Osteoblast (primary cell): ENCODE results near the gene TAF11L7. TPM values are rescaled to one million over a fixed set of nuclear protein-coding genes. Genes with fewer than 3 reads are reported as not detected.
"Not testable (repeated sequence)": the region's sequence is repeated elsewhere in the genome, so short reads cannot be mapped to it uniquely, and the experiment has no call there.

Experiments used
- DNase-seq: peaks from one replicate; pipeline ENCODE4 v3.0.0; 2011; ENCODE audit warnings: low spot score, mixed read lengths; ENCODE audit not compliant: insufficient read length; ENCODE audit errors: missing footprints
- H2AFZ ChIP-seq: 2 replicates; pipeline ENCODE4 v1.6.0; 2011; ENCODE audit warnings: mild to moderate bottlenecking, low read length
- H3K27ac ChIP-seq: 2 replicates; pipeline ENCODE4 v1.5.1; 2011; ENCODE audit warnings: mild to moderate bottlenecking, low read depth, low read length, moderate library complexity
- H3K27me3 ChIP-seq: 2 replicates; pipeline ENCODE4 v1.6.0; 2012; ENCODE audit warnings: mild to moderate bottlenecking, control low read depth, inconsistent platforms, low read length, moderate library complexity; ENCODE audit not compliant: insufficient read depth
- H3K36me3 ChIP-seq: 2 replicates; pipeline ENCODE4 v1.5.1; 2011; ENCODE audit warnings: mild to moderate bottlenecking, low read length, control low read depth, moderate library complexity; ENCODE audit not compliant: insufficient read depth
- H3K4me1 ChIP-seq: 2 replicates; pipeline ENCODE4 v1.5.1; 2011; ENCODE audit warnings: mild to moderate bottlenecking, low read length, control low read depth, moderate library complexity; ENCODE audit not compliant: insufficient read depth
- H3K4me2 ChIP-seq: 2 replicates; pipeline ENCODE4 v1.6.0; 2011; ENCODE audit warnings: mild to moderate bottlenecking, low read length; ENCODE audit not compliant: insufficient read depth
- H3K4me3 ChIP-seq: fragments of 200-600 bp; sonication (generic); 3 replicates; pipeline ENCODE4 v1.5.1; 2012; ENCODE audit warnings: mild to moderate bottlenecking, low read length, inconsistent platforms; ENCODE audit not compliant: insufficient read depth
- H3K79me2 ChIP-seq: 2 replicates; pipeline ENCODE4 v1.6.0; 2012; ENCODE audit warnings: mild to moderate bottlenecking, low read length, control low read depth, inconsistent platforms; ENCODE audit not compliant: insufficient read depth
- H3K9me3 ChIP-seq: 2 replicates; pipeline ENCODE4 v1.5.1; 2011; ENCODE audit warnings: low read depth, low read length, control low read depth
- H4K20me1 ChIP-seq: 2 replicates; pipeline ENCODE4 v1.6.0; 2012; ENCODE audit warnings: mild to moderate bottlenecking, low read length, control low read depth; ENCODE audit not compliant: insufficient read depth
- total RNA-seq: library from RNA; depleted of rRNA; stranded (reverse); fragments of >200 nt; gene quantifications from 2 replicates; pipeline ENCODE4 v1.2.3, GENCODE V29; 2012
- TF ChIP-seq, protein P1 (sequence below): IDR thresholded peaks from 2 replicates; pipeline ENCODE4 v1.5.1; 2011; ENCODE audit warnings: mild to moderate bottlenecking, low read depth, low read length, moderate library complexity; ENCODE audit errors: extremely low read depth

The TAF11L7 gene
- not detected in 2 replicates for total RNA-seq

DNA sequence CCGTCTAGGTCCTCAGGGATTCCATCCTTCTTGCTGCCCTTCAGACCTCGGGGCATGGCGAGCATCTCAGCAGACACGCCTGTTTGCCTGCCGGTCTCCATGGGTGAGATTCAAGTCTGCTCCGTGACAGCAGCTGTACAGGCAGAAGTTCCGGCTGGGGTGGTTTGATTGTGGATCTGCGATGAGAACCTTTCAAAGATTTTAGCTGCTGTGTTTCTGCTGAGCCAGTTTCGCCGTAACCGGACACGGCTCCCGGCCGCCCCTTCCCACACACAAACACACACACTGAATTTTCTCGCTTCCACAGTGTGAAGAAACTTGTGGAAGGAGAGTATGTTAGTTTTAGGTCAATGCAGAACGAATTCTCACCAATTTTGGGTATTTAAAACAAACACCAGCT is at the start of gene TAF11L7:
Gene TAF11L7, minus strand, starts transcription at position 101 of the 400 bp plus-strand sequence.
- not testable (repeated sequence) for H3K4me3 ChIP-seq, H2AFZ ChIP-seq, H3K36me3 ChIP-seq, H3K79me2 ChIP-seq, H3K9me3 ChIP-seq, H3K4me1 ChIP-seq, H4K20me1 ChIP-seq, H3K4me2 ChIP-seq, H3K27me3 ChIP-seq, DNase-seq, H3K27ac ChIP-seq

DNA sequence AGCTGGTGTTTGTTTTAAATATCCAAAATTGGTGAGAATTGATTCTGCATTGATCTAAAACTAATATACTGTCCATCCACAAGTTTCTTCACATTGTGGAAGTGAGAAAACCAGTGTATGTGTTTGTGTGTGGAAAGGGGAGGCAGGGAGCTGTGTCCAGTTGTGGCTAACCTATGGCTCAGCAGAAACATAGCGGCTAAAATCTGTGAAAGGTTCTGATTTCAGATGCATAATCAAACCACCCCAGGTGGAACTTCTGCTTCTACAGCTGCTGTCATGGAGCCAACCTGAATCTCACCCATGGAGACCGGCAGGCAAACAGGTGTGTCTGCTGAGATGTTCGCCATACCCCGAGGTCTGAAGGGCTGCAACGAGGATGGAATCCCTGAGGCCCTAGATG is 48.6 kb upstream of the TAF11L7 start, which contains the start of gene TAF11L14:
Gene TAF11L14, plus strand, starts transcription at position 301 of the 400 bp plus-strand sequence.
- H3K4me3 ChIP-seq = no peak within 1 kb of the TSS
- H3K4me2 ChIP-seq = no peak within 1 kb of the TSS
- no peaks in the 10 kb centered on the region for H3K9me3 ChIP-seq
- TF ChIP-seq, protein P1, sequence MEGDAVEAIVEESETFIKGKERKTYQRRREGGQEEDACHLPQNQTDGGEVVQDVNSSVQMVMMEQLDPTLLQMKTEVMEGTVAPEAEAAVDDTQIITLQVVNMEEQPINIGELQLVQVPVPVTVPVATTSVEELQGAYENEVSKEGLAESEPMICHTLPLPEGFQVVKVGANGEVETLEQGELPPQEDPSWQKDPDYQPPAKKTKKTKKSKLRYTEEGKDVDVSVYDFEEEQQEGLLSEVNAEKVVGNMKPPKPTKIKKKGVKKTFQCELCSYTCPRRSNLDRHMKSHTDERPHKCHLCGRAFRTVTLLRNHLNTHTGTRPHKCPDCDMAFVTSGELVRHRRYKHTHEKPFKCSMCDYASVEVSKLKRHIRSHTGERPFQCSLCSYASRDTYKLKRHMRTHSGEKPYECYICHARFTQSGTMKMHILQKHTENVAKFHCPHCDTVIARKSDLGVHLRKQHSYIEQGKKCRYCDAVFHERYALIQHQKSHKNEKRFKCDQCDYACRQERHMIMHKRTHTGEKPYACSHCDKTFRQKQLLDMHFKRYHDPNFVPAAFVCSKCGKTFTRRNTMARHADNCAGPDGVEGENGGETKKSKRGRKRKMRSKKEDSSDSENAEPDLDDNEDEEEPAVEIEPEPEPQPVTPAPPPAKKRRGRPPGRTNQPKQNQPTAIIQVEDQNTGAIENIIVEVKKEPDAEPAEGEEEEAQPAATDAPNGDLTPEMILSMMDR = no peak
- no peak for DNase-seq
- H2AFZ ChIP-seq = no peak within 1 kb of the TSS
- no peaks in the 10 kb centered on the region for H3K36me3 ChIP-seq
- no peaks in the 10 kb centered on the region for H3K79me2 ChIP-seq
- H3K27me3 ChIP-seq = no peaks in the 10 kb centered on the region
- no peak within 1 kb of the TSS for H3K27ac ChIP-seq
- no peaks in the 10 kb centered on the region for H4K20me1 ChIP-seq
- no peaks in the 10 kb centered on the region for H3K4me1 ChIP-seq

DNA sequence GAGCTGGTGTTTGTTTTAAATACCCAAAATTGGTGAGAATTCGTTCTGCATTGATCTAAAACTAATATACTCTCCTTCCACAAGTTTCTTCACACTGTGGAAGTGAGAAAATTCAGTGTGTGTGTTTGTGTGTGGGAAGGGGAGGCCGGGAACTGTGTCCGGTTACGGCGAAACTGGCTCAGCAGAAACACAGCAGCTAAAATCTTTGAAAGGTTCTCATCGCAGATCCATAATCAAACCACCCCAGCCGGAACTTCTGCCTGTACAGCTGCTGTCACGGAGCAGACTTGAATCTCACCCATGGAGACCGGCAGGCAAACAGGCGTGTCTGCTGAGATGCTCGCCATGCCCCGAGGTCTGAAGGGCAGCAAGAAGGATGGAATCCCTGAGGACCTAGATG is 46.2 kb upstream of the TAF11L7 start, which contains the start of gene TAF11L13:
Gene TAF11L13, plus strand, starts transcription at position 301 of the 400 bp plus-strand sequence.
- not testable (repeated sequence) for H3K4me2 ChIP-seq, H2AFZ ChIP-seq, H3K27ac ChIP-seq, H3K27me3 ChIP-seq, H3K4me1 ChIP-seq, H3K4me3 ChIP-seq, H3K36me3 ChIP-seq, DNase-seq, H3K79me2 ChIP-seq, H4K20me1 ChIP-seq, H3K9me3 ChIP-seq

DNA sequence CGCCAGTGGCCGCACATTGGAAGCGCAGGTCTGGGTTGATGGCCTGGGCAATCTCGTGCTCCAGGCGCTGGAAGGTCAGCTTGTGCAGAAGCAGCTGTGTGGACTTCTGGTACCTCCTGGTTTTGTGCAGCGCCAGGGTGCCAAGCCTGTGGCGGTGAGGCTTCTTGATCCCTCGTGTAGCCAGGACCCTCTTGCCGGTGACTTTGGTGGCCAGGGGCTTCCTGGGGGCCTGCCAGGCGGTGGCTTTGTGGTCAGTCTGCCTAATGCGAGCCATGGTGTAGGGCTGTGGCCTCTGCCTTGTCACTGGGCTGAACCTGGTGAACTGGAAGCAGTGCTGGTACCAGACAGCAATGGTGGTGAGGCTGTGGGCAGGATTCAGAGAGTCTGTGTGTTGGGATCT is 40.1 kb upstream of the TAF11L7 start:
- H3K27me3 ChIP-seq = no peaks in the 10 kb centered on the region
- no peak overlapping the region for H3K4me2 ChIP-seq
- DNase-seq = no peak
- H3K79me2 ChIP-seq = no peaks in the 10 kb centered on the region
- H3K36me3 ChIP-seq = no peaks in the 10 kb centered on the region
- H3K9me3 ChIP-seq = no peaks in the 10 kb centered on the region
- H3K4me1 ChIP-seq = no peaks in the 10 kb centered on the region
- no peak overlapping the region for H3K27ac ChIP-seq
- H4K20me1 ChIP-seq = no peaks in the 10 kb centered on the region
- no peak overlapping the region for H3K4me3 ChIP-seq
- no peak overlapping the region for H2AFZ ChIP-seq
- TF ChIP-seq, protein P1 = no peak

DNA sequence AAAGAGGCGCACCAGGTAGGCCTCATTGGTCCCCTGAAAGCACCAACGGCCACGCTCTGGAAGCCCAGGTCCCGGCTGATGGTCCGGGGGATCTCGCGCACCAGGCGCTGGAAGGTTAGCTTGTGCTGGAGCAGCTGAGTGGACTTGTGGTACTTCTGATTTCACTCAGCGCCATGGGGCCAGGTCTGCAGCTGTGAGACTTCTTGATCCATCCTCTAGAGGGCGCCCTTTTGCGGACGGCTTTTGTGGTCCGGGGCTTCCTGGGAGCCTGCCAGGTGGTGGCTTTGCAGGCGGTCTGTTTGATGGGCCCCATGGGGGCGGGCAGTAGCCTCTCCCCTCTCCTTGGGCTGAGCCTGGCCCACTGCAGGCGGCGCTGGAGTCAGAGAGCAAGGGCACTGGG is 35.1 kb upstream of the TAF11L7 start:
- Histone ChIP-seq H4K20me1 (no peaks in the 10 kb centered on the region), H3K79me2 (no peaks in the 10 kb centered on the region), H3K36me3 (no peaks in the 10 kb centered on the region), H3K27me3 (no peaks in the 10 kb centered on the region), H3K9me3 (no peaks in the 10 kb centered on the region), H2AFZ (no peak overlapping the region), H3K27ac (no peak overlapping the region), H3K4me3 (no peak overlapping the region), H3K4me1 (no peaks in the 10 kb centered on the region), H3K4me2 (no peak overlapping the region)
- no peak for DNase-seq
- TF ChIP-seq, protein P1 = no peak
